Measurements from ENCODE around the gene EVX1. TPM values are rescaled to one million over a fixed set of nuclear protein-coding genes. Genes with fewer than 3 reads are reported as not detected.

The EVX1 gene
- total RNA-seq, 1 experiment from 2014 or later = not detected

- Histone ChIP-seq H2BK20ac (ENCODE audit: low read depth, low read length, poor library complexity, severe bottlenecking) (no peak overlapping the region), H4K5ac (ENCODE audit: insufficient read length, low read depth, low read length) (no peak overlapping the region), H4K20me1 (ENCODE audit: control insufficient read depth, insufficient read depth, insufficient read length) (no peaks in the 10 kb centered on the region), H3K23ac (ENCODE audit: insufficient read length, low read depth, low read length) (no peak overlapping the region), H3K79me1 (ENCODE audit: insufficient read depth, low read depth, low read length, poor library complexity, severe bottlenecking) (no peaks in the 10 kb centered on the region), H3K18ac (ENCODE audit: insufficient read length, low read depth, low read length) (no peak overlapping the region), H3K9ac (ENCODE audit: extremely low read depth, insufficient read length, low read length) (no peak overlapping the region), H2BK120ac (ENCODE audit: low read depth, low read length, poor library complexity, severe bottlenecking) (no peak overlapping the region), H4K8ac (replicated peaks; ENCODE audit: insufficient read length, low read depth, low read length) (no peak overlapping the region), H3K4me2 (ENCODE audit: insufficient read depth, insufficient read length, low read length) (no peak overlapping the region), H2BK12ac (ENCODE audit: insufficient read length, low read depth, low read length) (no peak overlapping the region), H2AFZ (ENCODE audit: low read length) (no peak overlapping the region), H3K56ac (ENCODE audit: insufficient read length, low read depth, low read length) (no peak overlapping the region), H3K14ac (ENCODE audit: insufficient read depth, low read length) (no peak overlapping the region), H4K91ac (ENCODE audit: insufficient read length, low read depth, low read length) (no peak overlapping the region), H3T11ph (ENCODE audit: low read length) (no peak overlapping the region), H2AK5ac (ENCODE audit: insufficient read length, low read length) (no peak overlapping the region), H3K4ac (ENCODE audit: low read depth, low read length) (no peak overlapping the region), H3K4me1 (ENCODE audit: insufficient read depth, low read length) (0 out of 2 replicates have a peak, but pooled peaks cover 2% of the 10 kb centered on the region), H2BK15ac (ENCODE audit: low read depth, low read length) (no peak overlapping the region), H3K23me2 (ENCODE audit: insufficient read length, low read depth, low read length, poor library complexity, severe bottlenecking) (no peaks in the 10 kb centered on the region), H3K9me3 (ENCODE audit: control insufficient read depth, low read depth, low read length) (no peaks in the 10 kb centered on the region), H3K27me3 (ENCODE audit: insufficient read depth, low read length) (peaks cover 57% of the 10 kb centered on the region), H3K79me2 (ENCODE audit: insufficient read depth, low read length) (no peaks in the 10 kb centered on the region), H3K27ac (ENCODE audit: insufficient read length, low read depth, low read length) (no peak overlapping the region), H2BK5ac (ENCODE audit: insufficient read length, low read length) (no peak overlapping the region)
- Mint-ChIP-seq H3K27me3 (ENCODE audit: low read depth) (peaks cover 94% of the 10 kb centered on the region), H3K9me3 (peaks cover 2 to 14% of the 10 kb centered on the region in 2 experiments; a peak in 3 of 5 replicates), H3K27ac (no peak overlapping the region), H3K36me3 (ENCODE audit: insufficient read depth in 1 of 3, low read depth in 3 of 3) (no peaks in the 10 kb centered on the region), H3K4me1 (peaks cover 11 to 29% of the 10 kb centered on the region in 2 experiments; a peak in 3 of 4 replicates), H3K4me3 (no peak overlapping the region)
- DNase-seq = no peak
- WGBS (ENCODE audit: extremely low coverage, insufficient read length, low lambda C conversion rate) = no CpG with 5 or more reads among the region's 1 CpG
- TF ChIP-seq CTCF (conservative IDR thresholded peaks at IDR 0.05) = no peak
These were observed 12.0 kb downstream of the EVX1 start for GRCh38 chr7:27254625-27255024.
